HG03095 (cell line): ENCODE data around the gene CARF.

Source experiments
- ATAC-seq: cut with Tn5 transposase; IDR thresholded peaks from one replicate; pipeline ENCODE4 v1.9.1; 2021; ENCODE audit warnings: moderate library complexity; ENCODE audit not compliant: unreplicated experiment

CARF gene

GRCh38 chr2:203018181-203018580 lies 106.1 kb downstream of the CARF start:
- ATAC-seq, result no peak

GRCh38 chr2:203019142-203019541 lies 107.1 kb downstream of the CARF start:
- no peak for ATAC-seq

- ATAC-seq, result no peak
Measured at GRCh38 chr2:203021991-203022390, 109.9 kb downstream of the CARF start.

GRCh38 chr2:203022751-203023150 lies 110.7 kb downstream of the CARF start:
- no peak for ATAC-seq

GRCh38 chr2:203025592-203025991 lies 113.5 kb downstream of the CARF start:
- no peak for ATAC-seq

GRCh38 chr2:203030545-203030944 lies 118.5 kb downstream of the CARF start:
- no peak for ATAC-seq

GRCh38 chr2:203030991-203031390 lies 118.9 kb downstream of the CARF start:
- ATAC-seq, result no peak

- no peak for ATAC-seq
Measured at GRCh38 chr2:203033395-203033794, 121.3 kb downstream of the CARF start.

GRCh38 chr2:203035879-203036470 lies 123.9 kb downstream of the CARF start:
- no peak for ATAC-seq
